ENCODE measurements around the gene GLB1L3.
"Not testable (repeated sequence)": the region's sequence is repeated elsewhere in the genome, so short reads cannot be mapped to it uniquely, and the experiment has no call there.

The GLB1L3 gene

DNA sequence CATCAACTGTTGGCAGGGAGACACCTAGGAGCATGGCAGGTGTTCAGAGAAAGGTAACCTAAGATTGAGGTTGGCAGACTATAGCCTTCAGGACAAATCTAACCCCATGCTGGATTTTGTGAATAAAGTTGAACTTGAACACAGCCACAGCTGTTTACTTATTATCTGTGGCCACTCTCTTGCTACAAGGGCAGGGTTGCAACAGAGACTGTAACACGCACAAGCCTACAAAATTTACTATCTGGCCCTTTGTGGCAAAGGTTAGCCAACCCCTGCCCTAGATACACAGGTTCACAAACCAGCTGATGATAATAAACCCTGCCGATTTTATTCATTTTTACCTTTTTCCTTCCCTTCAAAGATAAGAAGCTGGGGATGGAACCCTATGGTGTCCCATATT, 25.5 kb upstream of the GLB1L3 start:
- in situ Hi-C loops (cut with HindIII; ENCODE audit: low sequenced_read_pairs), result no loop called here

DNA sequence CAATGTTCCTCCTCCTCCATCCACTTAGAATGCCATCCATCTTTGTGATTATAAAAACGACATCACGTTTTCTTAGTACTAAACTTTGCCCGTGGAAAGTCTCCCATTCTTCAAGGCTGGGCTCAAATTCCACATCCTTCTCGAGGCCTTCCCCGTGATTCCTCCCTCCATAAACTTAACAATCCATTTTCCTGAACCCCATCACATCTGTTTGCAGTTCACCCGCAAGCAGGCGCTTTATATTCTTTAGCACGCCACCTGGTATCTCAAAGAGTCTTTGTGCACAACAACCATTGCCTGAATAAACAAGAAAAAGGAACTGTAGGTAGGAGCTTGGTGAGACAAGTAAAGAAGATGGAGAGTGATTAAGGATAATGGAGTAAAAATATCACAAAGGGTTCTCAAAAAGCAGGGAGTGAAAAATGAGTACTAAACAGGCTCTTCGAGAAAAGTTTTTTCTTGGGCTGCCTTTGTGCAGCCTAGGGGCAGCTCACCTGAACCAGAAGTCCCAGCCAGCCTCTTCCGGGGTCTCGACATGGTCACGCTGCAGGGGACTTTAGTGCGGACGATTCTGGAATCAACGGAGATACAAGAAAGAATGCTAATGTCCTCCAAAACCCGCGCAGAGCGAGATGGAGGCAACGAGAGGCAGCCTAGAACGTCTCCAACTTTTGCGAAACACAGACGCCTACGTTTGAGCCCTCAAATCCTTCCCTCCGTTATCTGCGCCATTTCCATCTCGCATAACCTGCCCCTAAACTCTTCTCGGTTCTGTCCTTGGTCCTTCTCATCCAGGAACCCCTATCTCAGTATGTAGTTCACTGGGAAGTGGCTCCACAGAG, 23.6 kb upstream of the GLB1L3 start:
- in situ Hi-C loops (cut with HindIII; ENCODE audit: low sequenced_read_pairs), result no loop called here

DNA sequence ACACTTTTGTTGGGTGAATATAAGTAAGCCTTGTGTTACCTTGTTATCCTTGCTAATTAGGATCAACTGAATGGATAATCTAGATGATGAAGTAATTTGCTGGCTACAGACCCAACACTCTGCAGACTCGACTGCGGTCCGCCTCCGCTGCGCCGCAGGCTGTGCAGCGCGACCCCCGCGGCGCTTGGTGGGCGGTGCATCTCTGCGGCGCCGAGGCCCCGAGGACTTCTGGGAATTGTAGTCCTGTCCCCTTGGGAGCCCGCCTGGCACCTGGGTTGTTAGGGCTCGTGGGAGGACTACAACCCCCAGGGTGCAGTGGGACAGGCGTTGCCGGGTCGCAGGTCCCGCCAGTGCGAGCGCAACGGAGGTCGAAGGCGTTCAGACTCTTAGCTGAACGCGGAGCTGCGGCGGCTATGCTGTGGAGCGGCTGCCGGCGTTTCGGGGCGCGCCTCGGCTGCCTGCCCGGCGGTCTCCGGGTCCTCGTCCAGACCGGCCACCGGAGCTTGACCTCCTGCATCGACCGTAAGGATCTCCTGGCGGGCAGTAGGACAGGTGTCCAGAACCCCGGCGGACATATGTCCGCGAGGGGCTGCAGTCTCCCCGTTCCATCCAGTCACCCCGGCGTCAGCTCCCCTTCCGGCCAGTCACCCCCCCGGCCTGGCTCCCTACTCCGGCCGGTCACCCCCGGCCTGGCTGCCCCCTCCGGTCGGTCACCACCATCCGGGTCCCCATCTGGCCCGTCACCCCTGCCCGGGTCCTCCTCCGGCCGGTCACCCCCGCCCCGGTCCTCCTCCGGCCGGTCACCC, 22.8 kb upstream of the GLB1L3 start, which contains the start of the genes ACAD8 and THYN1:
Gene ACAD8 (plus strand): TSS at position 381 of the 806 bp plus-strand sequence. CDS start 33 bp downstream, at position 414.
Gene THYN1 (minus strand): TSS at position 165 of the 806 bp plus-strand sequence. CDS start 470 bp downstream, outside the sequence.
- in situ Hi-C loops (cut with HindIII; ENCODE audit: low sequenced_read_pairs), result no loop called here

DNA sequence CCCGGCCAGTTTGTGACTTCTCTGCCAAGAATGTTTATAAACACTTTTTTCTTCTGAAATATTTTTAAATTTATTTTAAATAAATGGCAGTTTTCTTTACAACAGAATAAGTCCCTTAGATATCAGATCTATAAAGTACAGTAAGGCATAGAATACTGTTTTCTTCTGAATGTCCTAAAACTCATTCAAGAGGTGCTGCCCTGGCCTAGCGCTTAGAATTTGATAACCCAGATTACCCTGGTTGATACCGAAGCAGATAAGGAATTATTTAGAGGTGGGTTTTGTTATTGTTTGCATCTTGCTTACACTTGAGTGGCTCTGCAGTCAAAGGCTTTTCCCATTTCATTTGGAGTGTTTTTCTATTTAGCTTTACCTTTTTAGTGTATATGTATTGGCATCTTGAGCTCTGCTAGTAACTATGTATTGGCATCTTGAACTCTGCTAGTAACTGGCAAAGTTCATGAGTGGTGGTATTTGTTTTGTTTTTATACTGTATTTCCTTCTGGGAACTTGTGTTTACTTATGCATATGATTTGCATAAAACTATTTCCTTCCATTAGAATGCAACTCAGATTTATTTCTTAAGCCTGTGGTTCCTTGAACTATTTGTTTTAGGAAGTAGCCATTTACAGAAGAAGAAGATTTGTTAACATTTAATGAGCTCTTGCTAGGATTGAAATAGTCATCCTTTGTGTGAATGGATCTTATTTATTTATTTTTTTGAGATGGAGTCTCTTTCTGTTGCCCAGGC, 21.6 kb upstream of the GLB1L3 start:
- in situ Hi-C loops (cut with HindIII; ENCODE audit: low sequenced_read_pairs), result no loop called here

DNA sequence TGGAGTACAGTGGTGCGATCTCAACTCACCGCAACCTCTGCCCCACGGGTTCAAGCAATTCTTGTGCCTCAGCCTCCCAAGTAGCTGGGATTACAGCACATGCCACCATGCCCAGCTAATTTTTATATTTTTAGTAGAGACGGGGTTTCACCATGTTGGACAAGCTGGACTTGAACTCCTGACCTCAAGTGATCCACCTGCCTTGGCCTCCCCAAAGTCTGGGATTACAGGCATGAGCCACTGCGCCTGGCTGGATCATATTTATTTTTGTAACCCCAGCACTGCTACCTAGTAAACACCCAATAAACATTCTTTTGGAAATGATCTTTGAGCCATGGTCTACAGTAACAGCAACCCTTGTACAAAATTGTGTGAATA, 21.0 kb upstream of the GLB1L3 start:
- in situ Hi-C loops (cut with HindIII; ENCODE audit: low sequenced_read_pairs), result not testable (repeated sequence)

DNA sequence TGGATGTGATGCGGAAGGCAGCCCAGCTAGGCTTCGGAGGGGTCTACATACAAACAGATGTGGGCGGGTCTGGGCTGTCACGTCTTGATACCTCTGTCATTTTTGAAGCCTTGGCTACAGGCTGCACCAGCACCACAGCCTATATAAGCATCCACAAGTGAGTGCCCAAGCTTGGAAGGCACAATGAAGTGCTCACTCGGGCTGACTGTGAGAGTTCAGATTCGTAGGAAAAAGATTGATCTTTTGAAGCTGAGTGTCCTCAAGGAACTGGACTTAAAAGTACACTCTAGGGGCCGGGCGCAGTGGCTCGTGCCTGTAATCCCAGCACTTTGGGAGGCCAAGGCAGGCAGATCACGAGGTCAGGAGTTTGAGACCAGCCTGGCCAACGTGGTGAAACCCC, 19.1 kb upstream of the GLB1L3 start:
- in situ Hi-C loops (cut with HindIII; ENCODE audit: low sequenced_read_pairs), result no loop called here

DNA sequence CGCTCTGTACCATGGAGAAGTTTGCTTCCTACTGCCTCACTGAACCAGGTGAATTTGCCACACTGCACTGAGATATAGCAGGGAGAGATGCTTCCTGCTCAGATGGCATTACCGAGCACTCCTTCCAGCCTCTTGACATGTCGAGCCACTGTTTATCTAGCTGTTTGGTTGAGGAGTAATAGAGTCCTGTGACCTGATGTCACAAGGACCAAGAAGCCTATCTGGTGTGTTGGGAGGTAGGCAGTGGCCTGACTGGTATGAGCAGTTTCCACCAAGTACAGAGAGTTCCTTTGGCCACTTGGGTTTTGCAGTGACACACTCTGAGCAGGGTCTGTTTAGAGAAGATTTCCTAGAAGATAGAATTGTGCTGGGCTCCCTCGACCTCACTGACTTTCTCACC, 17.6 kb upstream of the GLB1L3 start:
- in situ Hi-C loops (cut with HindIII; ENCODE audit: low sequenced_read_pairs), result no loop called here

DNA sequence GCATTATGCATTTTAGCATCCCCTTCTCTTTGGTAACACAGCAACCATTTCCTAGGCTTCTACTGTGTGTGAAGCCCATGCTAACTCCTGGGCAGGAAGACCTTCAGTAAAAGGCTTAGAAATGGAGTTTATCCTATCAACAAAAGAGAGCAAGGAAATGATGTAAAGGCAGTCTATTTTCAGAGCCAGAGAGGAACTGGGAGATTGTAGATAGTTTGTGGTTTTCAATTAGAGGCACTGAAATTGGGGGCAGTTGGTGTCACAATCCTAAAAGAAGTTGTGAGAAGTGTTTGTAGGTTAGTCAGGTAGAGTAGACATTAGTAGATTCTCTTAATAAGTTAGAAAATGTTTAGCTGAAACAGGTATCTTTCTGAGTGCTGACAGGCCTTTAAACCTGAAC, 15.7 kb upstream of the GLB1L3 start:
- in situ Hi-C loops (cut with HindIII; ENCODE audit: low sequenced_read_pairs), result no loop called here

DNA sequence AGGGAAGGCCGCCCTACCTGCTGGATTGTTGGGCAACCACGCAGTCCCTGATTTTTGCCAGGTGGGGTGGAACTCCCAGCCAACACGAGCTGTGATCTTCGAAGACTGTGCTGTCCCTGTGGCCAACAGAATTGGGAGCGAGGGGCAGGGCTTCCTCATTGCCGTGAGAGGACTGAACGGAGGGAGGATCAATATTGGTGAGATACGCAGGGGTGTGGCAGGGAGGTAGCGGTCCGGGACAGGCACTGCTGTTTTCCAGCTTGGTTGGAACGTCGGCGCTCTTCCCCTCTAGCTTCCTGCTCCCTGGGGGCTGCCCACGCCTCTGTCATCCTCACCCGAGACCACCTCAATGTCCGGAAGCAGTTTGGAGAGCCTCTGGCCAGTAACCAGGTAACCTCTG, 15.2 kb upstream of the GLB1L3 start:
- in situ Hi-C loops (cut with HindIII; ENCODE audit: low sequenced_read_pairs), result no loop called here

DNA sequence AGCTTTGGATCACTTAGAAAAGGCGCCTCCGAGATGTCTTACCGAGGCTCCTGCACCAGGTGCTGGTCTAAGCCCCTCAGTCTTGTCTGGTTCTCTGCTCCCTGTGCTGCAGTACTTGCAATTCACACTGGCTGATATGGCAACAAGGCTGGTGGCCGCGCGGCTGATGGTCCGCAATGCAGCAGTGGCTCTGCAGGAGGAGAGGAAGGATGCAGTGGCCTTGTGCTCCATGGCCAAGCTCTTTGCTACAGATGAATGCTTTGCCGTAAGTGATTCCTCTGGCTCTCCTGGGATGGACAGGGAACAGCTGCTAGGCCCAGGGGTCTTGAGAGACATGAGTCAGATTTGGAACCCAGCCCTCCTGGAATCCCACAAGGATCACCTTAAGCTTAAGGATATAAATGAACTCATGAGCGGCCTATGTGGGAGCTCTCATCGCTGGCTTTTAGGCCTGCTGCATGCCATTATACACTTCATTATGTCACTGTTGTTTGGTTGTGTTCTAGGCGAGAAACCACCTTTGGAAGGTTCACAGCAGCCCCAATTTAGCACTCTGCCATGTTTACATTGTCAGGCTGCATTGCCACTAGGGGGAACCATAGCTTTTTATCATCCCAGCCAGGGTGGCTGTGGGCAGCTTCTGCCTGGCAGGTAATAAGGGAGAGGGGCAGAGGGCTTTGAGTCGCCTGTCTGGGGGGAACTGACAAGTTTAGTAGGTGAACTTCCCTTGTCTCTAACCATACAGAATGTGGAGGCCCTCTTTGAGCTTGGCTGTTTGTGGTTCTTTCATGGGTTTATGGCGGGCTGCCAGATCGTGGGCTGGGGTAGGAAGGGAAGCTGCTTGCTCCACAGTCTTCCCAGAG, 14.3 kb upstream of the GLB1L3 start:
- in situ Hi-C loops (cut with HindIII; ENCODE audit: low sequenced_read_pairs), result no loop called here

DNA sequence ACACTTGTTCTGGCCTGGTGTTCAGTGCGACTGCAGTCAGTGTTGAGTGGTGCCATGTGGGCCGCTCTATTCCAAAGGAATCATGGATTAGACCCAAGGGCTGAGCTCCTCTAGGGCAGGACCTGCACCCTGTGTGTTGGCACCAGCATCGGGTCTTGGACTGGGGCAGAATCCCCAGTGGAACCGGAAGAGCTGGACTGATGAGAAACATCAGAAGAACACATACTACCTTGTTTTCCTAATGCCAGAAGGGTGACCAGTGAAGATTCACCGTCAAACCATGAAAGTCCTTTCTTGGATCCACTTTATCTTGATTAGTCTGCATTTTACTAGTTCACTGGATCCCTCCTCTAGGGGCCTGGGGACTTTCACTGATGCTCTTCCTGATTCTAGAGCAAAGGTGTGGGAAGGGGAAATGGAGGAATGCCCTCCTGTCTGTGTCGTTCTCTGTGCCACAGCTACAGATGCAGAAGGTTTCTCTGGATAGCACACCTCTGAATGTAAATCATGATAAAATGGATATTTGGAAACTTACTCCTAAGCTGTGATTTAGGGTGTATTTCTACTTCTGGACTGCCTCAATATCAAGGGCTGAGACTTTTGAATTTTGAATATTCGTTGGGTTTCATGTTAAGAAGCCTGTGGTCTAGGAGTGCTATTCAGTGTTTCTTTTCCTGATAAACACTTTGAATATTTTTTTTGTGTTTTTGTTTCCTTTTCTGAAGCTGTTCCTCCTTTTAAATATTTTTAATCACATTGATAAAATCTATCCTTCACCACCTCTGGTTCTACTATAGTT, 11.0 kb upstream of the GLB1L3 start:
- in situ Hi-C loops (cut with HindIII; ENCODE audit: low sequenced_read_pairs), result no loop called here

DNA sequence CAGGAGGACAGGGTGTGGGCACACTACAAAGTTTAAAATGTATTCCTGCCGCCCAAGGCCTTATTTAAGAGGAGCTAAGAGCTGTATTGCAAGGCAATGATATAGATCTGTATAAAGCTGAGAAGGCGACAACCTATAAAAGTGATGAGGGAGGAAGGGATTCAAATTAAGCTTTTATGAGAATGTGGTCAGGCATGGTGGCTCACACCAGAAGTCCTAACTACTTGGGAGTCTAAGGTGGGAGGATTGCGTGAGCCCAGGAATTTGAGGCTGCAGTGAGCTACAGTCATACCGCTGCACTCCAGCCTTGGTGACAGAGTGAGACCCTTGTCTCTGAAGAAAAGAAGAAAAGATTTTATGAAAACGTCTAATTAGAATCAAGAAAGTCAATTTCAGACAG, 9.7 kb upstream of the GLB1L3 start:
- in situ Hi-C loops (cut with HindIII; ENCODE audit: low sequenced_read_pairs), result no loop called here

DNA sequence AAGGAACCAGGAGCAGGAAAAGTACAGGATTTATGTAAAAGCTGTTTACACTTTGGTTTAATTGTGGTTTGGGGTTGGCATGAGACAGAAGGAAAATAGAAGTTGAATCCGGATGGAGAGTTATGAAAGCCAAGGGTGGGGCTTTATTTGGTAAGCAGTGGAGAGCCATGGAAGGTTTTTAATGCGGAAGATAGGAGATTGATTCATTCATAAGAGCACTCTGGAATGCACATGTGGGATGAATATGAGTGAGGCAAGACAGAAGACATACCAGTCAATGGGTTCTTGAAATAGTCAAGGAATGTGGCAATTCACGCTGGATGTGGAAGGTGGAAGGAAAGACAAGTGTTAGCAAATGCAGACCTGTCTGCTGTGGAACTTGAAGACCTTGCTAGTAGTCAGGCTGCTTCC, 9.3 kb upstream of the GLB1L3 start:
- in situ Hi-C loops (cut with HindIII; ENCODE audit: low sequenced_read_pairs), result no loop called here

DNA sequence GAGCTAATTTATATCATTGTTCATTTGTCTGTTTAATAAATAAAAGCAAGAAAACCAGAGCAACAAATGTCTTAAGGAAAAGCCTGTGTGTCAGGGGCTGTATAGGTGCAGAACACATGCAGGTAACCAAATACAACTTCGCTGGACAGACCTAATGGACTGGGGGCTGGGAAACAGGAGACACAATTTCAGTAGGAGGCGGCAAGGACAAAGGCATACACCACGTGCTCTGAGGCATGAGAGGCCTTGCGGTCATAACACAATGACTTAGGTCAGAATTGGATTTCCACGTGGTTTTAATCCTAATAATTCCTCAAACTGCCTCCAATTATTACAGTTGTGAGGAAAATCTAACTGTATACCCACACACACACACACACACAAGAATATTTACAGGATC, 8.7 kb upstream of the GLB1L3 start:
- in situ Hi-C loops (cut with HindIII; ENCODE audit: low sequenced_read_pairs), result no loop called here

DNA sequence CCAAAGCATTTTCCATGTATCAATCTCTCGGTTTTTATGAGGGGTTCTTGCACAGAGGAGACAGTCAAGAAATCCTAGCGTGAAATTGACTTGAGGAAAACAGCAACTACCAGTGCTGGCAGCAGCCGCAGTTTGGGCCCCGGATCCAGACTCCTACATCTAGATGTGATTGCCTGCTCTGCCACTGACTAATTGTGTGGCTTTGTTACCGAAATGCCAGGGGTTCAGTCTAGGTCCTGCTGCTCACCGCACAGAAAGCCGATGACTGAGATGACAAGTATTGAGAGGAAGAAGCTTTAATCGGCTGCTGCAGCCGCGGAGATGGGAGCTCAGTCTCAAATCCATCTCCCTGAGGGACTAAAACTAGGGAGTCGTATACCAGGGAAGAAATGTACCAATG, 8.2 kb upstream of the GLB1L3 start:
- in situ Hi-C loops (cut with HindIII; ENCODE audit: low sequenced_read_pairs), result no loop called here

DNA sequence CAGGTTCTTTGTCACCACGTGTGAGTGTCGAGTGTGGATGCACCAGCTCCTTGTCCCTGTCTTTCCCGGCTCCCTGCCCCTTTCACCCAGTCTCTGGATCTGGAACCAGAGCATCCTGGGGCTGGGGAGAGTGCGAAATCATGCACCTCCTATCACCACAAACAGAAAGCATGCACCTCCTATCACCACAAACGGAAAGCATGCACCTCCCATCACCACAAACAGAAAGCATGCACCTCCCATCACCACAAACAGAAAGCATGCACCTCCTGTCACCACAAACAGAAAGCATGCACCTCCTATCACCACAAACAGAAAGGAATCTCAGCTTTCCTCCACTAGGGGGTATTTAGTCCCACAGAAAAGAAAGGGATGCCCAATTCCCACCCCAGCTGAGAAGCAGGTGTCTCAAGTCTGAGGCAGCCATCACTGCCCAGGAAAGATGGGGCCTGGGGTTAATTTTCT, 5.9 kb upstream of the GLB1L3 start:
- in situ Hi-C loops (cut with HindIII; ENCODE audit: low sequenced_read_pairs), result no loop called here

DNA sequence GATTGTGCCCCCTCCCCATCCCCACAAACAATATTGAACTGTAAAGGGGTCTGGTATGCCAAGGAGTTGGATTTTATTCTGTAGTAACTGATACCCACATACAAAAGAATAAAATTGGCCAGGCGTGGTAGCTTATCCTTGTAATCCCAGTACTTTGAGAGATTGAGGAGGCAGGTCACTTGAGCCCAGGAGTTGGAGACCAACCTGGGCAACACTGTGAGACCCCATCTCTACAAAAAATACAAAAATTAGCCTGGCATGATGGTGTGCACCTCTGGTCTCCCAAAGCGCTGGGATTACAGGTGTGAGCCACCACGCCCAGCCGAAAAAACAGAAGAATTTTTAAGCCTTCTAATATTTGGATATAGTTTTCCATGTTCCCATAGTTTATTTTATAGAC, 4.2 kb upstream of the GLB1L3 start:
- in situ Hi-C loops (cut with HindIII; ENCODE audit: low sequenced_read_pairs), result no loop called here

DNA sequence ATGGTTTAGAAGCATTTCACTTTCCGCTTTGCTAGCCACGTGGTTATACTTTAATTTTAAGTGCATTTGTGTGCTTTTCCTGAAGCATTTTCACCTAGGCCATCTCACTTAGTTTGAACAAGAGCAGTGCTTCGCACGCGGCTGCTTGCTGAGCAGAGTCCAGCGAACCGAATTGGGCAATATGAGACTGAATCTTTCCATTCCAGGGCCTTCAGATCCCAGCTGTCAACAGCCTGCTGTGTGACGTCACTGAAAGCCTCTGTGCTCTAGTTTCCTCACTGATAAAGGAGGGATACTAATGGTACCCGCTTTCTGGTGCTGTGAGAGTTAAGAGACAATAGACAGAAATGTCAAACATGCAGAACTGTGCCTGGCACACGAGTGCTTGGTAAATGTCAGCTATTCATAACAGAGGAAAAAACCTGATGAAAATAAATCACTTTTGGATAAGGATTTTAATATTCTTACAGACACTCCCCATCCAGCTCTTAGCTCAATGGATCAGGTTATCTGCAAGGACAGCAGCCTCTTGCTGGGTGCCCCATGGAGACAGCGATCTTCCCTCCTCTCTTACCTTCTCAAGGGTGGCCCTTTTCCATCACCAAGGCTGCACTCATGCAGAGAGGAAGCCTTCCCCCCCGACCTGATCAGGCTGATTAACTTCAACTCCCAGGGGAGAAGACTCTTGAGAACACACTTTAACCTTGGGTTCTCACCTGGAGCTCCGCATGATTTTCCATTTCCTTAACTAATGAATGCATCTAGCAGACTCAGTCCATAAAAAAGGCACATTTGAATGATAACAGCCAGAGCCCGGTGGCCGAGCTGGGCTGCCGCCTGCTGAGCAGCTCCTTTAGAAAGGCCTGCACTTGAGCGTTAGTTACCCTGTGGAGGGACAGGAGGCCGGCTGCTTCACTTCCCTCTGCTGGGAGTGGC, 3.5 kb upstream of the GLB1L3 start:
- in situ Hi-C loops (cut with HindIII; ENCODE audit: low sequenced_read_pairs), result no loop called here

Data from DLD1 (cell line).